ENCODE measurements around the gene SLC10A1.

The SLC10A1 gene

DNA sequence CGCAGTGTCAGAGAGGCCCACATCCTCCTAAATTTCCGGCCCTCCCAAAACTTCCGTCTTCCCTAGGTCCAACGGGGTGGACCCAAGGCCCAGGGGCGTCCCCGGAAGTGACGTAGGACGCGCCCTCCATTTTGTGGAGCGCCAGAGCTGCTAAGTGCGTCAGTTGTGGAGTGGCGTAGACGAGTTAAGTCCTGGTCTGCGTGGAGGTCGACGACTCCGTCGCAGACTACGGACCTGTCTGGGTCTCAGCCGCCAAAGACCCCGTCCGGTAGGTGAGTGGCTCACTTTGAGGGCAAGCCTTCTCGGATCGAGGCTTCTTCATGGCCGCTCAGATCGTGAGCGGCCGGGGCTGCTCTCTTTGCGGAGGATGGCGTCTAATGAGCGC, 30.1 kb downstream of the SLC10A1 start, which contains the start of gene SRSF5:
TSS of gene SRSF5 (plus strand) at position 159 of the 385 bp plus-strand sequence. CDS start 1,015 bp downstream, outside the sequence.
- Histone ChIP-seq H4K20me1 (ENCODE audit: insufficient read depth, low read length, poor library complexity, severe bottlenecking) (peaks cover 48% of the 10 kb centered on the region), H3K4me1 (ENCODE audit: insufficient read depth, low read length, poor library complexity, severe bottlenecking) (peaks cover 42% of the 10 kb centered on the region), H3K4me2 (ENCODE audit: low read depth, low read length, poor library complexity, severe bottlenecking) (peak within 1 kb of the TSS; percentile 98), H3K27me3 (ENCODE audit: insufficient read depth, low read length, poor library complexity, severe bottlenecking) (peaks cover 10% of the 10 kb centered on the region), H3K9ac (ENCODE audit: low read depth, low read length, poor library complexity, severe bottlenecking) (peak within 1 kb of the TSS; percentile 100), H3F3A (ENCODE audit: low read depth) (no peaks in the 10 kb centered on the region), H3K79me2 (ENCODE audit: insufficient read depth, low read length) (peaks cover 56% of the 10 kb centered on the region), H2AFZ (ENCODE audit: low read length) (peak within 1 kb of the TSS; percentile 92), H3K4me3 (ENCODE audit: low read length, poor library complexity, severe bottlenecking) (peak within 1 kb of the TSS; percentile 99), H3K9me3 (ENCODE audit: insufficient read depth, low read depth, low read length) (no peaks in the 10 kb centered on the region), H3K9me2 (replicated peaks; ENCODE audit: low read depth, low read length) (no peaks in the 10 kb centered on the region), H3K36me3 (ENCODE audit: insufficient read depth, low read length) (peaks cover 42% of the 10 kb centered on the region)
- TF ChIP-seq, protein P1, sequence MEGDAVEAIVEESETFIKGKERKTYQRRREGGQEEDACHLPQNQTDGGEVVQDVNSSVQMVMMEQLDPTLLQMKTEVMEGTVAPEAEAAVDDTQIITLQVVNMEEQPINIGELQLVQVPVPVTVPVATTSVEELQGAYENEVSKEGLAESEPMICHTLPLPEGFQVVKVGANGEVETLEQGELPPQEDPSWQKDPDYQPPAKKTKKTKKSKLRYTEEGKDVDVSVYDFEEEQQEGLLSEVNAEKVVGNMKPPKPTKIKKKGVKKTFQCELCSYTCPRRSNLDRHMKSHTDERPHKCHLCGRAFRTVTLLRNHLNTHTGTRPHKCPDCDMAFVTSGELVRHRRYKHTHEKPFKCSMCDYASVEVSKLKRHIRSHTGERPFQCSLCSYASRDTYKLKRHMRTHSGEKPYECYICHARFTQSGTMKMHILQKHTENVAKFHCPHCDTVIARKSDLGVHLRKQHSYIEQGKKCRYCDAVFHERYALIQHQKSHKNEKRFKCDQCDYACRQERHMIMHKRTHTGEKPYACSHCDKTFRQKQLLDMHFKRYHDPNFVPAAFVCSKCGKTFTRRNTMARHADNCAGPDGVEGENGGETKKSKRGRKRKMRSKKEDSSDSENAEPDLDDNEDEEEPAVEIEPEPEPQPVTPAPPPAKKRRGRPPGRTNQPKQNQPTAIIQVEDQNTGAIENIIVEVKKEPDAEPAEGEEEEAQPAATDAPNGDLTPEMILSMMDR (conservative IDR thresholded peaks at IDR 0.05; ENCODE audit: low read length): no peak
- TF ChIP-seq EZH2phosphoT487 (IDR thresholded peaks at IDR 0.05; ENCODE audit: borderline replicate concordance): no peak

DNA sequence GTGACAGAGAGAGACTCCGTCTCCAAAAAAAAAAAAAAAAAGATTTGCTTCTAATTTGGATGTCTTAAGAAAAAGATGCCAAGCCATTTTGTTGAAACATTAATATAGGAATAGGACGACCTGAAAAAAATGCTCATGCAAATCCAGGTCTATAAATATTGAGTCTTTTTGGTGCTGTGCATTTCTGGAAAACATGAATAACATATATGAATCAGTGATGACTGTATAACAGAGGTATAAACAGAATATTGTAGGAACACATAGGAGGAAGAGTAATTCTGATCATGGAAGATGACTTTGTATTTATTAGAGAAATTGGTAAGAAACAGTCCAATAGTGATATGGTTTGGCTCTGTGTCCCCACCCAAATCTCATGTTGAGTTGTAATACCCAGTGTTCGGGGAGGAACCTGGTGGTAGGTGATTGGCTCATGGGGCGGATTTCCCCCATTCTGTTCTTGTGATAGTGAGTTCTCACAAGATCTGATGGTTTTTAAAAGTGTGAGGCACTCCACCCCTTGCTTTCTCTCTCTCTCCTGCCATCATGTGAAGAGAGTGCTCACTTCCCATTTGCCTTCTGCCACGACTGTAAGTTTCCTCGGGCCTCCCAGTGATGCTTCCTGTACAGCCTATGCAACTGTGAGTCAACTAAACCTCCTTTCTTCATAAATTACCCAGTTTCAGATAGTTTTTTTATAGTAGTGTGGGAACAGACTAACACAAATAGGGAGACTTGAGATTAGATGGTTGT, 33.1 kb downstream of the SLC10A1 start:
- no peaks in the 10 kb centered on the region for H3K9me2 ChIP-seq (replicated peaks; ENCODE audit: low read depth, low read length)
- H3K36me3 ChIP-seq (ENCODE audit: insufficient read depth, low read length): peaks cover 12% of the 10 kb centered on the region
- H3K27me3 ChIP-seq (ENCODE audit: insufficient read depth, low read length, poor library complexity, severe bottlenecking): peaks cover 10% of the 10 kb centered on the region
- TF ChIP-seq EZH2phosphoT487 (IDR thresholded peaks at IDR 0.05; ENCODE audit: borderline replicate concordance): no peak
- TF ChIP-seq, protein P1 (conservative IDR thresholded peaks at IDR 0.05; ENCODE audit: low read length): no peak
- no peak overlapping the region for H3K9ac ChIP-seq (ENCODE audit: low read depth, low read length, poor library complexity, severe bottlenecking)
- H3K4me1 ChIP-seq (ENCODE audit: insufficient read depth, low read length, poor library complexity, severe bottlenecking): peaks cover 15% of the 10 kb centered on the region
- no peak overlapping the region for H3K4me3 ChIP-seq (ENCODE audit: low read length, poor library complexity, severe bottlenecking)
- no peak overlapping the region for H3K4me2 ChIP-seq (ENCODE audit: low read depth, low read length, poor library complexity, severe bottlenecking)
- peaks cover 26% of the 10 kb centered on the region for H3K79me2 ChIP-seq (ENCODE audit: insufficient read depth, low read length)
- H4K20me1 ChIP-seq (ENCODE audit: insufficient read depth, low read length, poor library complexity, severe bottlenecking): peaks cover 18% of the 10 kb centered on the region
- H3K9me3 ChIP-seq (ENCODE audit: insufficient read depth, low read depth, low read length): no peaks in the 10 kb centered on the region
- no peak overlapping the region for H2AFZ ChIP-seq (ENCODE audit: low read length)
- H3F3A ChIP-seq (ENCODE audit: low read depth): no peaks in the 10 kb centered on the region

DNA sequence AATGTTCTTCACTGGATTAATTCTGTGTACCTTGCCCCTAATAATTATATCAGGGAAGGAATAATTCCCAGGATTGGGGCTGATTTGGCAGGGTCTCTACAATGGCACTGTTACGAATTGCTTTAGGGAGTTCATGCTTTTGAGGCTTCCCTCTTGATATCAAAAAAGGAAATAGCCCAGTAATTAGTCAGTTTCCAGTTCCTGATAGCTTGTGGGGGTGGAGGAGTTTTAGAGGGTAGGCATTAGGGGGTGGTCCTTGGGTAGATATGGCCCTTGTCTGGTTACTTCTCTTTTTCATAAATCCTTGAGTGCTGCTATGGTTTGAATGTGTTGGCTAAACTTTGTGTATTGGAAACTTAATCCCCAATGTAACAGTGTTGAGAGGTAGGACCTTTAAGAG, 36.2 kb downstream of the SLC10A1 start:
- no peak overlapping the region for H3K9ac ChIP-seq (ENCODE audit: low read depth, low read length, poor library complexity, severe bottlenecking)

More for the DNA sequence above, 36.2 kb downstream of the SLC10A1 start:
- peaks cover 5% of the 10 kb centered on the region for H3K4me1 ChIP-seq (ENCODE audit: insufficient read depth, low read length, poor library complexity, severe bottlenecking)
- no peak for TF ChIP-seq EZH2phosphoT487 (IDR thresholded peaks at IDR 0.05; ENCODE audit: borderline replicate concordance)
- TF ChIP-seq, protein P1 (conservative IDR thresholded peaks at IDR 0.05; ENCODE audit: low read length): no peak
- no peaks in the 10 kb centered on the region for H3K36me3 ChIP-seq (ENCODE audit: insufficient read depth, low read length)
- H4K20me1 ChIP-seq (ENCODE audit: insufficient read depth, low read length, poor library complexity, severe bottlenecking): no peaks in the 10 kb centered on the region
- H3K79me2 ChIP-seq (ENCODE audit: insufficient read depth, low read length): no peaks in the 10 kb centered on the region
- no peaks in the 10 kb centered on the region for H3K9me3 ChIP-seq (ENCODE audit: insufficient read depth, low read depth, low read length)
- no peaks in the 10 kb centered on the region for H3F3A ChIP-seq (ENCODE audit: low read depth)
- no peak overlapping the region for H3K4me2 ChIP-seq (ENCODE audit: low read depth, low read length, poor library complexity, severe bottlenecking)
- H3K4me3 ChIP-seq (ENCODE audit: low read length, poor library complexity, severe bottlenecking): no peak overlapping the region
- peak overlapping the region; percentile 71 for H2AFZ ChIP-seq (ENCODE audit: low read length)
- no peaks in the 10 kb centered on the region for H3K27me3 ChIP-seq (ENCODE audit: insufficient read depth, low read length, poor library complexity, severe bottlenecking)
- H3K9me2 ChIP-seq (replicated peaks; ENCODE audit: low read depth, low read length): no peaks in the 10 kb centered on the region
